SK-N-SH (cell line): ENCODE data around the gene P2RY8. TPM values are rescaled to one million over a fixed set of nuclear protein-coding genes. Genes with fewer than 3 reads are reported as not detected.

Experiments used
- CTCF ChIA-PET: fragments of 300-600, 350-600 bp; formaldehyde crosslinking; extraction: SDS; loops from one replicate; lab custom pipeline; 2021; lab: Yijun Ruan, JAX
- POLR2A ChIA-PET: fragments of 350-600 bp; sonication (Branson Sonifier 250); formaldehyde crosslinking; extraction: SDS; loops from one replicate; lab custom pipeline; 2020; ENCODE audit warnings: antibody characterized with exemption, inconsistent platforms; lab: Yijun Ruan, JAX
- DNase-seq: peaks from one replicate; pipeline ENCODE4 v3.0.0; 2012
- H2AFZ ChIP-seq: fragments of 200-600 bp; sonication (generic); 2 replicates; pipeline ENCODE4 v1.8.1; 2016; ENCODE audit warnings: antibody characterized with exemption, mild to moderate bottlenecking, low read depth
- H3F3A ChIP-seq: fragments of 200-600 bp; sonication (generic); replicated peaks from 2 replicates; pipeline ENCODE3; 2016; ENCODE audit warnings: antibody characterized with exemption, mild to moderate bottlenecking; ENCODE audit not compliant: insufficient read depth
- H3K27ac ChIP-seq, 2 experiments: fragments of 200-500 bp in 1 of 2; fragments of 200-600 bp in 1 of 2; sonication (Bioruptor generic) in 1 of 2; sonication (generic), shearing (Covaris generic) in 1 of 2; 2 replicates each; pipeline versions ENCODE4 v1.5.1 to v1.6.1; 2014 to 2016; ENCODE audit warnings: low read depth in 2 of 2, inconsistent platforms in 1 of 2, low read length in 1 of 2, mild to moderate bottlenecking in 1 of 2, mixed read lengths in 1 of 2
- H3K27me3 ChIP-seq: fragments of 200-600 bp; sonication (generic), shearing (Covaris generic); 2 replicates; pipeline ENCODE4 v1.6.1; 2016; ENCODE audit warnings: mixed run types; ENCODE audit not compliant: insufficient read depth
- H3K36me3 ChIP-seq, 2 experiments: fragments of 200-500 bp in 1 of 2; fragments of 200-600 bp in 1 of 2; sonication (Bioruptor generic) in 1 of 2; sonication (generic) in 1 of 2; replicated peaks in 1 of 2; 2 replicates each; pipeline versions ENCODE3 to v1.5.1; 2014 to 2016; ENCODE audit warnings: low read length in 1 of 2, mild to moderate bottlenecking in 1 of 2; ENCODE audit not compliant: insufficient read depth in 2 of 2, control insufficient read depth in 1 of 2
- H3K4me1 ChIP-seq, 2 experiments: fragments of 200-500 bp in 1 of 2; fragments of 200-600 bp in 1 of 2; sonication (Bioruptor generic) in 1 of 2; sonication (generic), shearing (Covaris generic) in 1 of 2; 2 replicates each; pipeline versions ENCODE4 v1.5.1 to v1.6.1; 2014 to 2016; ENCODE audit warnings: low read depth in 1 of 2, low read length in 1 of 2, mixed run types in 1 of 2; ENCODE audit not compliant: insufficient read depth in 2 of 2, control insufficient read depth in 1 of 2
- H3K4me2 ChIP-seq: fragments of 200-600 bp; sonication (generic), shearing (Covaris generic); 2 replicates; pipeline ENCODE4 v1.6.1; 2017; ENCODE audit warnings: mixed run types
- H3K4me3 ChIP-seq, 2 experiments: fragments of 200-500 bp in 1 of 2; fragments of 200-600 bp in 1 of 2; sonication (Bioruptor generic) in 1 of 2; sonication (generic), shearing (Covaris generic) in 1 of 2; 2 replicates each; pipeline versions ENCODE4 v1.5.1 to v1.8.1; 2014 to 2016; ENCODE audit warnings: low read depth in 2 of 2, inconsistent platforms in 1 of 2, low read length in 1 of 2, mild to moderate bottlenecking in 1 of 2, mixed read lengths in 1 of 2, moderate library complexity in 1 of 2
- H3K79me2 ChIP-seq: fragments of 200-600 bp; sonication (generic); 2 replicates; pipeline ENCODE4 v1.8.1; 2017; ENCODE audit warnings: mild to moderate bottlenecking; ENCODE audit not compliant: insufficient read depth
- H3K9ac ChIP-seq: fragments of 200-600 bp; sonication (generic); 2 replicates; pipeline ENCODE4 v1.6.1; 2017; ENCODE audit warnings: mixed run types
- H3K9me2 ChIP-seq: fragments of 200-600 bp; sonication (generic); 2 replicates; pipeline ENCODE4 v1.6.1; 2017; ENCODE audit warnings: mixed run types
- H3K9me3 ChIP-seq: fragments of 200-600 bp; sonication (generic); 2 replicates; pipeline ENCODE4 v1.6.1; 2017; ENCODE audit warnings: mixed run types, mild to moderate bottlenecking, moderate library complexity
- H4K20me1 ChIP-seq: fragments of 200-600 bp; sonication (generic); 2 replicates; pipeline ENCODE4 v1.6.1; 2017; ENCODE audit warnings: mild to moderate bottlenecking, mixed run types; ENCODE audit not compliant: insufficient read depth
- ELF1 ChIP-seq: IDR thresholded peaks from 2 replicates; pipeline ENCODE4 v1.4.0; 2012
- EP300 ChIP-seq, 2 experiments: IDR thresholded peaks; 2 replicates each; pipeline versions ENCODE4 v1.4.0 to v1.6.1; 2012; ENCODE audit warnings: borderline replicate concordance in 1 of 2, low read depth in 1 of 2, low read length in 1 of 2
- FOSL2 ChIP-seq: IDR thresholded peaks from 2 replicates; pipeline ENCODE4 v1.4.0; 2012; ENCODE audit warnings: low read depth, mild to moderate bottlenecking, moderate library complexity, borderline replicate concordance
- GABPA ChIP-seq: IDR thresholded peaks from 2 replicates; pipeline ENCODE4 v1.4.0; 2012; ENCODE audit warnings: low read depth, mild to moderate bottlenecking
- IRF3 ChIP-seq: fragments of 150-350 bp; IDR thresholded peaks from 2 replicates; pipeline ENCODE4 v1.6.1; 2016; ENCODE audit warnings: mild to moderate bottlenecking, low read depth, low read length
- JUND ChIP-seq: IDR thresholded peaks from 2 replicates; pipeline ENCODE4 v1.4.0; 2012
- MAX ChIP-seq: IDR thresholded peaks from 2 replicates; pipeline ENCODE4 v1.4.0; 2012; ENCODE audit warnings: low read depth
- MEF2A ChIP-seq: IDR thresholded peaks from 2 replicates; pipeline ENCODE4 v1.4.0; 2012; ENCODE audit warnings: low read depth, borderline replicate concordance
- RAD21 ChIP-seq: IDR thresholded peaks from 2 replicates; pipeline ENCODE4 v1.6.1; 2012; ENCODE audit warnings: mild to moderate bottlenecking, low read length
- RCOR1 ChIP-seq: fragments of 150-350 bp; IDR thresholded peaks from 2 replicates; pipeline ENCODE4 v1.6.1; 2017; ENCODE audit warnings: antibody characterized with exemption, low read length
- REST ChIP-seq: IDR thresholded peaks from 2 replicates; pipeline ENCODE4 v1.6.1; 2012; ENCODE audit warnings: mild to moderate bottlenecking, low read depth, low read length, moderate library complexity
- SIN3A ChIP-seq: IDR thresholded peaks from 2 replicates; pipeline ENCODE4 v1.6.1; 2012; ENCODE audit warnings: low read depth, mild to moderate bottlenecking, low read length, moderate library complexity, borderline replicate concordance
- SMC3 ChIP-seq: IDR thresholded peaks from 2 replicates; pipeline ENCODE4 v1.6.1; 2012; ENCODE audit warnings: low read depth, low read length, improper control_type of control experiment
- YY1 ChIP-seq: IDR thresholded peaks from 2 replicates; pipeline ENCODE4 v1.4.0; 2012; ENCODE audit warnings: low read depth, mild to moderate bottlenecking
- WGBS: methylation state at CpG from one replicate; pipeline ENCODE4 v1.1.6; 2017; ENCODE audit warnings: low lambda C conversion rate; 5-methylcytosine and 5-hydroxymethylcytosine counted together
- polyA plus RNA-seq, 3 experiments: library from polyadenylated mRNA; depleted of rRNA; stranded (reverse); fragments of >200 nt; gene quantifications; 2 replicates each; pipeline ENCODE4 v1.2.3, GENCODE V29; 2012

The P2RY8 gene
- polyA plus RNA-seq, 1 of the 3 experiments (the other 2 are of a cell fraction), result 0.08 TPM

GRCh38 chrX:1554469-1555210 is 17.7 kb upstream of the P2RY8 start:
- Histone ChIP-seq H4K20me1 (no peaks in the 10 kb centered on the region), H3K36me3 (no peaks in the 10 kb centered on the region), H2AFZ (no peak overlapping the region), H3K9ac (no peak overlapping the region), H3K4me3 (no peak overlapping the region), H3F3A (no peaks in the 10 kb centered on the region), H3K9me3 (no peaks in the 10 kb centered on the region), H3K4me1 (no peaks in the 10 kb centered on the region), H3K9me2 (no peaks in the 10 kb centered on the region), H3K79me2 (no peaks in the 10 kb centered on the region), H3K27ac (no peak overlapping the region), H3K4me2 (no peak overlapping the region), H3K27me3 (peaks cover 44% of the 10 kb centered on the region)
- 37% methylated on average over 8 of the region's 19 CpGs for WGBS
- ChIA-PET CTCF (no interaction called here), POLR2A (no interaction called here)
- DNase-seq, result no peak
- TF ChIP-seq RCOR1 (no peak), ELF1 (no peak), SIN3A (no peak), REST (no peak), EP300 (IDR thresholded peaks at IDR 0.05; ENCODE audit: borderline replicate concordance in 1 of 2, low read depth in 1 of 2, low read length in 1 of 2) (no peak), YY1 (no peak), SMC3 (no peak), RAD21 (no peak), FOSL2 (no peak), MEF2A (no peak), GABPA (no peak)

GRCh38 chrX:1551959-1552546 is 15.1 kb upstream of the P2RY8 start:
- Histone ChIP-seq H3K4me2 (no peak overlapping the region), H3K79me2 (no peaks in the 10 kb centered on the region), H3K36me3 (no peaks in the 10 kb centered on the region), H3K27me3 (peaks cover 44% of the 10 kb centered on the region), H3K4me1 (no peaks in the 10 kb centered on the region), H3K9me2 (no peaks in the 10 kb centered on the region), H3F3A (no peaks in the 10 kb centered on the region), H4K20me1 (no peaks in the 10 kb centered on the region), H3K27ac (no peak overlapping the region), H3K9me3 (no peaks in the 10 kb centered on the region), H3K9ac (no peak overlapping the region), H2AFZ (no peak overlapping the region), H3K4me3 (no peak overlapping the region)
- ChIA-PET CTCF (no interaction called here), POLR2A (no interaction called here)
- no peak for DNase-seq
- WGBS, result 10% methylated on average over 3 of the region's 3 CpGs
- TF ChIP-seq MAX (no peak), IRF3 (no peak), JUND (no peak)
